ENCODE measurements around the gene KLRC3. TPM values are rescaled to one million over a fixed set of nuclear protein-coding genes. Genes with fewer than 3 reads are reported as not detected.
"Not testable (repeated sequence)": the region's sequence is repeated elsewhere in the genome, so short reads cannot be mapped to it uniquely, and the experiment has no call there.

Gene KLRC3
- total RNA-seq (0.72 TPM), polyA plus RNA-seq (ENCODE audit: insufficient read depth, low read depth, low replicate concordance) (not detected)
- long read RNA-seq, donor 1, result 0 reads
- long read RNA-seq, donor 2, result 0 reads
- long read RNA-seq, donor 3, result 0 reads
- long read RNA-seq, donor 4, result 0 reads
- long read RNA-seq, donor 5, result 0 reads
- long read RNA-seq, donor 6, result 0 reads
- long read RNA-seq, donor 7, result 0 reads
- long read RNA-seq, donor 8, result 0 reads
- long read RNA-seq, donor 9, result 0 reads
- long read RNA-seq, donor 10, result 0 reads

DNA sequence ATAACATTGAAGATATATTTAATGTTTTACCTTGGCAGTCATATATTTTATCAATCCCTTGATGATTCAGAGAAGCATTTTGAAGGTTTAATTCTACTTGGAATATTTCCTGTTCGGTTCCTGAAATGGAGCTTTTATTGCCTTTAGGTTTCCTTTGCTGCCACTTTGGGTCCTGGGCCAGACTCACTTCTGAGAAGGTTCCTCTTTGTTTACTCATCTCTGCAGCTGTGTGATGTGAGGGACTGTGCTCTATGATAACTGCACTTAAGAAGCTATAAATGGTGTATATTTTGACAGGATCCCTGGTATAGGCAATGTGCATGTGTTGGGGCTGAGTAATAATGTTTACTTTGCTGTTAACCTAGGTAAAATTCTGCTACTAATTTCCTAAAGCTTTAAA is at the start of gene KLRC3:
TSS of gene KLRC3 (minus strand) at position 262 of the 400 bp plus-strand sequence. CDS start at position 217, 45 bp downstream.
- FAIRE-seq; H3K27ac ChIP-seq (ENCODE audit: low read depth in 2 of 2, low read length in 2 of 2); intact Hi-C loops (cut with DNase I): not testable (repeated sequence)

GRCh38 chr12:10469701-10470100 is 49.3 kb upstream of the KLRC3 start:
- intact Hi-C loops (cut with DNase I), result no loop called here
- no peaks in the 10 kb centered on the region for H3K9me3 ChIP-seq (ENCODE audit: control insufficient read depth in 2 of 3, insufficient read depth in 1 of 3, low read length in 3 of 3)
- H3K4me3 ChIP-seq (ENCODE audit: low read length in 3 of 3), result no peak overlapping the region
- no peak for TF ChIP-seq CTCF (IDR thresholded peaks at IDR 0.05; ENCODE audit: borderline replicate concordance, extremely low read depth, insufficient read depth)
- H3K27me3 ChIP-seq (ENCODE audit: control insufficient read depth, insufficient read depth, low read length), result no peaks in the 10 kb centered on the region
- no peaks in the 10 kb centered on the region for H3K36me3 ChIP-seq (ENCODE audit: control insufficient read depth in 2 of 3, insufficient read depth in 3 of 3, low read length in 3 of 3)
- H3K4me1 ChIP-seq (ENCODE audit: control insufficient read depth in 2 of 3, insufficient read depth in 2 of 3, low read depth in 1 of 3, low read length in 3 of 3), result no peaks in the 10 kb centered on the region
- no peak for DNase-seq
- FAIRE-seq, result no peak
- no peak overlapping the region for H3K27ac ChIP-seq (ENCODE audit: low read depth in 2 of 2, low read length in 2 of 2)
- H3K9ac ChIP-seq (ENCODE audit: low read length in 3 of 3), result no peak overlapping the region

More for the DNA sequence above, at the start of gene KLRC3:
- H3K9me3 ChIP-seq (ENCODE audit: control insufficient read depth in 2 of 3, insufficient read depth in 1 of 3, low read length in 3 of 3); H3K36me3 ChIP-seq (ENCODE audit: control insufficient read depth in 2 of 3, insufficient read depth in 3 of 3, low read length in 3 of 3); DNase-seq; H3K9ac ChIP-seq (ENCODE audit: low read length in 3 of 3); H3K4me3 ChIP-seq (ENCODE audit: low read length in 3 of 3); H3K4me1 ChIP-seq (ENCODE audit: control insufficient read depth in 2 of 3, insufficient read depth in 2 of 3, low read depth in 1 of 3, low read length in 3 of 3); H3K27me3 ChIP-seq (ENCODE audit: control insufficient read depth, insufficient read depth, low read length): not testable (repeated sequence)

- Histone ChIP-seq H3K27ac (ENCODE audit: low read depth in 2 of 2, low read length in 2 of 2) (no peak overlapping the region), H3K4me1 (ENCODE audit: control insufficient read depth in 2 of 3, insufficient read depth in 2 of 3, low read depth in 1 of 3, low read length in 3 of 3) (no peaks in the 10 kb centered on the region), H3K4me3 (ENCODE audit: low read length in 3 of 3) (no peak overlapping the region), H3K36me3 (ENCODE audit: control insufficient read depth in 2 of 3, insufficient read depth in 3 of 3, low read length in 3 of 3) (no peaks in the 10 kb centered on the region), H3K9ac (ENCODE audit: low read length in 3 of 3) (no peak overlapping the region), H3K27me3 (ENCODE audit: control insufficient read depth, insufficient read depth, low read length) (no peaks in the 10 kb centered on the region), H3K9me3 (ENCODE audit: control insufficient read depth in 2 of 3, insufficient read depth in 1 of 3, low read length in 3 of 3) (peaks cover 0 to 2% (median 0%) of the 10 kb centered on the region in 3 donors)
- TF ChIP-seq CTCF (IDR thresholded peaks at IDR 0.05; ENCODE audit: borderline replicate concordance, extremely low read depth, insufficient read depth), result no peak
- DNase-seq, result no peak
- no peak for FAIRE-seq
- intact Hi-C loops (cut with DNase I), result no loop called here
Measured at GRCh38 chr12:10466311-10466710, 45.9 kb upstream of the KLRC3 start.

- Histone ChIP-seq H3K27ac (ENCODE audit: low read depth in 2 of 2, low read length in 2 of 2) (no peak overlapping the region), H3K36me3 (ENCODE audit: control insufficient read depth in 2 of 3, insufficient read depth in 3 of 3, low read length in 3 of 3) (no peaks in the 10 kb centered on the region), H3K27me3 (ENCODE audit: control insufficient read depth, insufficient read depth, low read length) (no peaks in the 10 kb centered on the region), H3K9me3 (ENCODE audit: control insufficient read depth in 2 of 3, insufficient read depth in 1 of 3, low read length in 3 of 3) (peaks cover 0 to 2% (median 2%) of the 10 kb centered on the region in 3 donors), H3K9ac (ENCODE audit: low read length in 3 of 3) (no peak overlapping the region), H3K4me1 (ENCODE audit: control insufficient read depth in 2 of 3, insufficient read depth in 2 of 3, low read depth in 1 of 3, low read length in 3 of 3) (no peaks in the 10 kb centered on the region), H3K4me3 (ENCODE audit: low read length in 3 of 3) (no peak overlapping the region)
- no peak for TF ChIP-seq CTCF (IDR thresholded peaks at IDR 0.05; ENCODE audit: borderline replicate concordance, extremely low read depth, insufficient read depth)
- intact Hi-C loops (cut with DNase I), result no loop called here
- FAIRE-seq (no peak), DNase-seq (no peak)
Measured at GRCh38 chr12:10457760-10458159, 37.4 kb upstream of the KLRC3 start.

Measured in kidney (tissue), 22 donors.